NCI-H2107 treated with DMSO at 0.1 percent for 48 hours (cell line): Measurements from ENCODE around the gene FLG.
A peak's percentile ranks its signal among the peaks of the same experiment; 100 is the strongest.
"Not testable (repeated sequence)": the region's sequence is repeated elsewhere in the genome, so short reads cannot be mapped to it uniquely, and the experiment has no call there.

Source experiments
- DNase-seq: peaks from one replicate; lab custom pipeline; 2025; ENCODE audit not compliant: unreplicated experiment; lab: John Stamatoyannopoulos, UW

FLG gene

DNA sequence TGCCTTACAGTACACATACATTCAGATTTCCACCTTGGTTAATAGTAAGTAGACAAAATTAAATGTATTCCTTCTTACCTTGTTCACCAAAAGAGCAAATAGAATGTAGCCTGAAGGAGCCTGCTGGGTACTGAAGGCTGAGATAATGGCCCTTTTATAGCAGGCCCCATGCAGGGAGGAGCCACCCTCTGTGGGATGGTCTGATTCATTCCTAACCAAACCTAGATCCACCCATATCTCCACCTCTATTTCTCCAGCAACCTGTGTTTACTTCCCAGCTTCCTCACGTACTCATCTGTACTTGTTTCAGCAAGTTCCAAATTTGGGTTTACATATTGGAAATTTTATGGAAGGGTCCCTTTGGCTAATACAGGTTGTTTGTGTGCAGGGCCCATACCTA, at the start of gene FLG:
Gene FLG, minus strand, starts transcription at position 129 of the 400 bp plus-strand sequence. CDS start 9,783 bp downstream, outside the sequence.
- no peak for DNase-seq

DNA sequence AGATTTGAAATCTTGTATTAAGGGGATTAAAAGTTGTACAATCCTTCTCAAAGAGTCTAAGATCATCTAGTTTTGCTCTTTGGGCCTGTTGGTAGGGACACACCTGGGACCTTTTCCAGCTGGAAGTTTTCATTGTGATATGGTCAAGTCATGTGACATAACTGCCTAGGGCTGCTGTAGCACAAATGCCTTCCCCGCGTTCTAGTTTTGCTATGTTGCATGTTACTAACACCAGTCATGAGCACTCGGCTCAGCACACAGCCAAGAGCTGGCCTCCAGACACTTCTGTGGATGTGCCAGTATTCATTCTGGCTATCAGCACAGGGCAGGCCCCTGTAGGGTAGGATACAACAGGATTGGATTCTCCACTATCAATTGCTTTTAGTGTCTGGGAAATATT, 49.4 kb upstream of the FLG start:
- no peak for DNase-seq

DNA sequence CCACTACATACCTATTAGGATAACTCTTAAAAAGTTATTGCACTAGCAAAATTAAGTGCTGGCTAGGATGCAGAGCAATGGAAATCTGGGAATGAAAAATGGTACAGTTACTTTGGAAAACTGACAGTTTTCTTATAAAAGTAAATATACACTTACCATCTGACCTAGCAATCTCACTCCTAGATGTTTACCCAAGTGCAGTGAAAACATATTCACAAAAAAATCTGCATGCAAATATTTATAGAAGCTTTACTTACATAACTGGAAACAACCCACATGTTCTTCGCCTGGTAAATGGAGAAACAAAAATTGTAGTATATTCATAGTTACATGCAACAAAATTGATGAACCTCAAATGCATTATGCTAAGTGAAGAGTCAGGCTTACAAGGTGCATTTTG, 47.6 kb upstream of the FLG start:
- DNase-seq = no peak

DNA sequence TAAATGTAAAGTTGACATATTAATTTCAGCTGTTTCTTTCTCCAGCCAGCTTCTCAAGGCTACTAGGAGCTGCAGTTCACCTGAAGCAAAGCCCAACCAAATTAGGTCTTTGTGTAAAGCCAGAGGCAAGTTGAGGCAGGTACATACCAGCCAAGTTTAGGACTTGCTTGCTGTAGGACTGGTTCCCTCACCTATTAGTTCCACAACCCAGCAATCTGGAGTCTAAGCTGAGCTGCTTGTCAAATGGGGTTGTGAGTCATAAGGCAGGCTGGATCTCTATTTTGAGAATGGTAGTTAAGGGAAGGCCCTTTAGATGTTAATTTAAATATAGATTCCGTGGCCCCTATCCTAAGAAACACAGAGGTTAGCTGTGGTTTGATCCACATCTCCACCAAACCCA, 42.4 kb upstream of the FLG start:
- DNase-seq = no peak

DNA sequence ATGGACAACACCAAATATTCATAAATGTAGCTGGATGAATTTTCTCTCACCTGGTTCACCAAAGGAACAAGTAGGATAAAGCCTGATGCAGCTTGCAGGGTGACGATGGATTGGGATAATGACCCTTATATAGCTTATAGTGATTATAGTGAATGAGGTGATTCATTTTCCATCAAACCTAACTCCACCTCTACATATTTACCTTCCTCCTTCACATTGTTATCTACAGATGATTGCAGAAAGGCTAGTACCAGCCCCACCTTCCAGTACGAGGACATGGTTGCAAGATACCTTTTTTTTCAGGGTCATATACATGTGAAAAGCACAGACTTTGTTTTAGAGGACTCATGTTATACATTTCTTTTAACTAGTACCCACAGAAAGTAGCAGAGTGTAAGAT, 34.9 kb upstream of the FLG start, which contains the start of gene FLG2:
Gene FLG2, minus strand, starts transcription at position 101 of the 400 bp plus-strand sequence. CDS start 1,122 bp downstream, outside the sequence.
- DNase-seq = no peak

DNA sequence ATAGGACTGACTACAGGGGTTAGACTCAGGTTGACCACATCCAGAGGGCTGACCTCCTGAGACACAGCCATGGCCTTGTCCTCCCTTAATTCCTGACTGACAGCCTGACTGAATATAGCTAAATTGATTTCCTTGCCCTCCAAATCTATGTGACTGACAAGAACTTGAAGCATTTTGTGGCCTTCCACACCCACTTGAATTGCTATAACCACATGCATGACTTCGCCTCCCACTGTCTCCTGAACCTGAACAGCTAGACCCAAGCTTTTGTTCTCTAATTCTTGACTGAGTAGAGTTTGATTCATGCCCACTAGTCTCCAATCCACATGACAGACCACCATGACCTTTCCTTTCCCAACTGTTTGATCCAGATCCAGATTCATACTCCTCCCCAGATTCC, 31.7 kb upstream of the FLG start:
- DNase-seq = no peak

DNA sequence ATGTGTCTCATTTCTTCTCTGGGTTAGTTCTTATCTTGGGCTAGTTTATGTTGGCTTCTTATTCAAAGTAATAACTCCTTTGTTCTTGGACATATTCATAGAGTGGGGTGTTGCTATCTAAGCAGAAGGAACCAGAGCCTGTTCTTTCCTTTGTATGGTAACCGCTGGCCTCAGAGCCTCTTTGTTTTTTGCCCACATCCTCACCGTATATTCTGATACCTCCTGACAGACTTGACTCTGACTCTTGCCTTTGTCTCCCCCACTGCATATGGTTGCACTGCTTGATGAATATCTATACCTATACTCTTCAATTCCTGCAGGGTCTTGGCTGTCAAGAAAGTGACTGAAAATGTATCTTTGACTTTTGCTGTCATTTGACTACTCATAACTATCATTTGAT, 24.6 kb upstream of the FLG start:
- DNase-seq = no peak

DNA sequence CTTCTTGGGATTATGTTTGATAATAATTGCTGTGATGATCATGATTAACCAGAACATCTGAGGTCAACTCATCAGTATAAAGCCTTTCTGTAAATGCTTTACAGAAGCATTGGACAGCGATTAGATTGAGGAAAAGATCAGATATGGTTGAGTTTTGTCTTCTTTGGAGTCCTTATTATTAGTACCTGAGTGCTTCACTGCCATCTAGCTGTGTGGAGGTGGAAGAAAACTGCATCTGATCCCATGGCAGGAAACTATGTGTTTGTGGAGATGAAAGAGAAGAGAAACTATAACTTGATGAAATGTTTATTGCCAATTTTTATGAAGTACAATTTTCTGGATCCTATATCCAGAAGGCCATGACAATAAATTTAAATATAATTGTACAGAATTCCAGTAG, 23.4 kb upstream of the FLG start:
- DNase-seq = no peak

DNA sequence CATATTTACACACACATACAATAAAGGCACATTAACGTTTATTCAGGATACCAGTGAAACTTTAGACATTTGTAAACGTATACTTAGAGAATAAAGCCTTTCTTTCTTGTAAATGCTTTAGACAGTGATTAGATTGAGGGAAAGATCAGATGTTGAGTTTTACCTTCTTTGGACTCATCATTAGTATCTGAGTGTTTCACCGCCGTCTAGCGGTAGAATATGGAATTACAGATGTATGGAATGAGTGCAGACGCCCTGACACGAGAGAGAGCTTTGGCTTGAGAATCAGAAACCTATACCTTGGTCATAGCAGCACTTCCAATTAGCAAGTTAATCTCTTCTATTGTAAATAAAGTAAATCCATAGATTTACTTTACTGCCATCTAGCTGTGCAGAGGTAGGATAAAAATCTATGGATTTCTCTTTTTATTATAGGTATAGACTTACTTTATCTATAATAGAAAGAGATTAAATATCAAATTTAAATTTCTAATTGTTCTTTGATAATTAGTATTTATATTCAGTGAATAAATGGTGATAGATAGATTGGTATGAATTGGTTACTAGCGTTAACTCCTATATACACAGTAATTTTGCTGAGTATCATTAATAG, 22.2 kb upstream of the FLG start:
- DNase-seq = peak; percentile 16

DNA sequence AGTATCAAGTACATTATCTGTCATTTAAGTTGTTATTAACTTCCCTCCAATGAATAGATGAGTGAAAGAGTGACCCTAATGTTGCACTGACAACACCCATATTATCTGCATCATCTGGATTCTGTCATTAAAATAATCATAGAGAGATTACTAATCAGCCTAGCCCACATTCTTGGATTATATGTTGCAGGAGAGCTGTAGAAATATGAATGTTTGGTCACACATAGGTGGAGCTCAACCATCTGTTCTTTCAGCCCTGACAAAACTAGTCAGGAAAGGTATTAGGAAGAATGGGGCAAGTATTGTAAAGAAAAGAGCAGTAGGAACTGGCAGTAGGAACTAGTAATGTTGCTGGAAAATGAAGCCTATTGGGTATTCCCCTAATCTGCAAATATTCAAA, 19.4 kb upstream of the FLG start:
- DNase-seq = no peak

DNA sequence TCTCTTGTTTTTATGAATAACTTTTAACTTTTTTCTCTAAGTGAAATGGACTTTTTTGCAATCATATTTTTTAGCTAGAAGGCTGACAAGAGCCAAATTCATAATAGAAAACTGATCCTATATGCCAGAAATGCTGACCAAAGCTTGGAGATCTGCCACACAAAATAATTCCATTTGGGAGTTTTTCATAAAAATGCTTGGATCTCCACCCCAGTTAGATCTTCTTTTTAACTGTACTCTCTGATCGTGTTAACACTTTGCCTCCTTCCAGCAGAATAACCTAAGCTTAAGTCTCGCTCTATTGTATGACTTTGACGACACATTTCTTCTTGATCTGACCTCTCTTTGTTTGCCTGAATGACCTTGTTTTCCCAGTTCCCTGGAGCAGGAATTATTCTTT, 18.0 kb upstream of the FLG start:
- no peak for DNase-seq

DNA sequence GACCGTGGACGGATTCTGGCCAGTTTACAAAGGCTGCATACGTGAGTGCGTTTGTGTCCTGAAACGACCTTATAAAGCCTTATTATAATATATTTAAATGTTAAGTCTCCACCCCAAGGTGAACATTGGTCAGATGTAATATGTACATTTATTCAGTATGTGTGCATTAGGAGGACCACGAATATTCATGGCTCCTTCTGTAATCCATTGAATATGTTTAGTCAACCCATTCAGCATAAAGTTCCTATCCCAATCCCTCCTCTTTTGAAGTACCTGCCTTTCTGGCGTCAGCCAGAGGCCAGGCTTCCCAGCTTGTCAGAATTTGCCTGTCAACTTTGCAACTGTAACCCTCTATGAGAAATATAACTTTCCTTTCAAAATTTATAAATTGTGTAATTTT, 10.4 kb upstream of the FLG start:
- no peak for DNase-seq

DNA sequence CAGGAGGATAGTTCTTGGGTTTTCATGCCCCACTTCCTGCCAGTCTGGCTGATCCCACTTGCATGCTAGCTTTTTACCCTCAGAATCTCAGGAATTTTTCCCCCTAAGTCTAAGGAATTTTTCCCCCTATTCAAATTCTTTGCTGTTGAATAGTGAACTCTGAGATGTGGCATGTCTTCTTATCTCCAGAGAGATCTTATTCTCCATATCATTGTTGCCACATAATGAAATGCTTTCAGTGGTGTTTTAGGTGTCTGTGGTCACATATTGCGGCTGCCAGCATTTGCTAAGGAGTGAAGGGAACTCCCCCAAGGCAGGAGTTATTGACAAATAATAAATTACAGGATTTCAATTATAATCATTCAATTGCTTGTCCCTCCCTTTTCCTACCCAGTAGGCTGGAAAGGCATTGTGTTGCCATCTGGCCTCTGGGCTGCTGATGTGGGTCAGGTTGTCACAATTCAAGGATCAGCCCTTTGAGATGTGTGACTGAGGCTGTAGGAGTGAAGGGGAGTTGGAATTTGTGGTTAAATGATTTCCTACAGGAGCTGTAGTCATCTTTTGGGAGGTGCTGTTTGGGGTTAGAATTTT, 3.9 kb upstream of the FLG start:
- no peak for DNase-seq

DNA sequence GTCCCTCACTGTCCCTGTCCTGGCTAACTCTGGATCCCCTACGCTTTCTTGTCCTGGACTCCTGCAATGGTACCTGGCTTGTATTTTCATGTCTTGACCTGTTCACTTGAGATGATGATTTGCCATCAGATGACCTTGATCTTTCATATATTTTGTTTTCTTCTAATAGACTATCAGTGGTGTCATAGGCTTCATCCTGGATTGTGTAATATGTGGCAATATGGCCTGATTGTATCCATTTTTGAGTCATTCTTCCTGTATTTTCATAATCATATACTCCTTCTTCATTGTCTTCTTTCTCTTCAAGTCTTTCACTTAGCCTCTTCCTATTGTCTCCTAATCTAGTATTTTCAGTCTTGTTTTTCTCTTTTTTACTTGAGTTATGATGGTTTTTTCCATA, 11.1 kb downstream of the FLG start:
- no peak for DNase-seq

DNA sequence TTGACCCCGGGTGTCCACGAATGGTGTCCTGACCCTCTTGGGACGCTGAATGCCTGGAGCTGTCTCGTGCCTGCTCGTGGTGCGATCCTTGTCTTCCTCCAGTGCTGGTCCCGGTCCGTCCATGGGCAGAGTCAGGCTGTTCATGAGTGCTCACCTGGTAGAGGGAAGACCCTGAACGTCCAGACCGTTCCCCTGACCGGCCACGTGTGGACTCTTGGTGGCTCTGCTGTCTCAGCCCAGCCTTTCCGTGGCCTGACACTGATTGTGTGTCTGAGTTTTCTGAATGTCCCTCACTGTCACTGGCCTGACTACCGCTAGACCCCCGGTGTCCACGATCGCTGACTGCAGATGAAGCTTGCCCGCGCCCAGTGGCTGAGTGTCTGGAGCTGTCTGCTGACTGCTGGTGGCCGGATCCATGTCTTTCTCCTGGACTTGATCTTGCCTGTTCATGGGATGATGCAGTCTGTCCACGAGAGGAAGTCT, 11.7 kb downstream of the FLG start:
- no peak for DNase-seq

DNA sequence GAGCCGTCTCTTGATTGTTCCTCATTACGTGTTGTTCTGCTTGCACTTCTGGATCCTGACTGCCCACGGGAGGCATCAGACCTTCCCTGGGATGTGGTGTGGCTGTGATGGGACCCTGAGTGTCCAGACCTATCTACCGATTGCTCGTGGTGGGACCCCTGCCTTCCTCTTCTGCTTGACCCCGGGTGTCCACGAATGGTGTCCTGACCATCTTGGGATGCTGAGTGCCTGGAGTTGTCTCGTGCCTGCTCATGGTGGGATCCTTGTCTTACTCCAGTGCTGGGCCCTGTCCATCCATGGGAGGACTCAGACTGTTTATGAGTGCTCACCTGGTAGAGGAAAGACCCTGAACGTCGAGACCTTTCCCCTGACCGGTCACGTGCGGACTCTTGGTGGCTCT, 12.9 kb downstream of the FLG start:
- DNase-seq = not testable (repeated sequence)

DNA sequence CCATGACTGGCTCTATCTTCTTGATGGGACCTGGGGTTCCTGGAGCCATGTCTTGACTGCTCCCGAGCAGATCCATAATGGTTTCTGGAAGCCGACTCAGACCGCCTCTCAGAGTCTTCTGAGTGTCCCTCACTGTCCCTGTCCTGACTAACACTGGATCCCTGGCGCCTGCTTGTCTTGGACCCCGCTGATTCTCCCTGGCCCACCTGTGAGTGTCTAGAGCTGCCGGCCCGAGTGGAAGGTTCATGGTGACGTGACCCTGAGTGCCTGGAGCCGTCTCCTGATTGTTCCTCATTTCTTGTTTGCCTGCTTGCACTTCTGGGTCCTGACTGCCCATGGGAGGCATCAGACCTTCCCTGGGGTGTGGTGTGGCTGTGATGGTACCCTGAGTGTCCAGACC, 15.1 kb downstream of the FLG start:
- DNase-seq = no peak

DNA sequence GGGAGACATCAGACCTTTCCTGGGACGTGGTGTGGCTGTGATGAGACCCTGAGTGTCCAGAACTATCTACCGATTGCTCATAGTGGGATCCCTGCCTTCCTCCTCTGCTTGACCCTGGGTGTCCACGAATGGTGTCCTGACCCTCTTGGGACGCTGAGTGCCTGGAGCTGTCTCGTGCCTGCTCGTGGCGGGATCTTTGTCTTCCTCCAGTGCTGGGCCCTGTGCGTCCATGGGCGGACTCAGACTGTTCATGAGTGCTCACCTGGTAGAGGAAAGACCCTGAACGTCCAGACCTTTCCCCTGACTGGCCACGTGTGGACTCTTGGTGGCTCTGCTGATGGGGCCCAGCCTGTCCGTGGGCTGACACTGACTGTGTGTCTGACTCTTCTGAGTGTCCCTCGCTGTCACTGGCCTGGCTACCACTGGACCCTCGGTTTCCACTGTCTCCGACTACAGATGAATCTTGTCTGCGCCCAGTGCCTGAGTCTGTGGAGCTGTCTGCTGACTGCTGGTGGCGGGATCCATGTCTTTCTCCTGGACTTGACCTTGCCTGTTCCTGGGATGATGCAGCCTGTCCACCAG, 15.6 kb downstream of the FLG start:
- DNase-seq = not testable (repeated sequence)

DNA sequence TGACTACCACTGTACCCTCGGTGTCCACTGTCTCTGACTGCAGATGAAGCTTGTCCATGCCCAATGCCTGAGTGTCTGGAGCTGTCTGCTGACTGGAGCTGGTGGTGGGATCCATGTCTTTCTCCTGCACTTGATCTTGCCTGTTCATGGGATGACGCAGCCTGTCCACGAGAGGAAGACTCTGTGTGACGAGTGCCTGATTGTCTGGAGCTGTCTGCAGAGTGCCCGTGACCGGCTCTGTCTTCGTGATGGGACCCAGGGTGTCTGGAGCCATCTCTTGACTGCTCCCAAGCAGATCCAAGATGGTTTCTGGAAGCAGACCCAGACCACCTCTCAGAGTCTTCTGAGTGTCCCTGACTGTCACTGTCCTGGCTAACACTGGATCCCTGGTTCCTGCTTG, 16.3 kb downstream of the FLG start:
- DNase-seq = not testable (repeated sequence)

DNA sequence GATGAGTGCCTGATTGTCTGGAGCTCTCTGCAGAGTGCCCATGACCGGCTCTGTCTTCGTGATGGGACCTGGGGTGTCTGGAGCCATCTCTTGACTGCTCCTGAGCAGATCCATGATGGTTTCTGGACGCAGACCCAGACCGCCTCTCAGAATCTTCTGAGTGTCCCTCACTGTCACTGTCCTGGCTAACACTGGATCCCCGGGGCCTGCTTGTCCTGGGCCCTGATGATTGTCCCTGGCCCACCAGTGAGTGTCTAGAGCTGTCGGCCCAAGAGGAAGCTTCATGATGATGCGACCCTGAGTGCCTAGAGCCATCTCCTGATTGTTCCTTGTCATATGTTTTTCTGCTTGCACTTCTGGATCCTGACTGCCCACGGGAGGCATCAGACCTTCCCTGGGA, 17.1 kb downstream of the FLG start:
- not testable (repeated sequence) for DNase-seq

DNA sequence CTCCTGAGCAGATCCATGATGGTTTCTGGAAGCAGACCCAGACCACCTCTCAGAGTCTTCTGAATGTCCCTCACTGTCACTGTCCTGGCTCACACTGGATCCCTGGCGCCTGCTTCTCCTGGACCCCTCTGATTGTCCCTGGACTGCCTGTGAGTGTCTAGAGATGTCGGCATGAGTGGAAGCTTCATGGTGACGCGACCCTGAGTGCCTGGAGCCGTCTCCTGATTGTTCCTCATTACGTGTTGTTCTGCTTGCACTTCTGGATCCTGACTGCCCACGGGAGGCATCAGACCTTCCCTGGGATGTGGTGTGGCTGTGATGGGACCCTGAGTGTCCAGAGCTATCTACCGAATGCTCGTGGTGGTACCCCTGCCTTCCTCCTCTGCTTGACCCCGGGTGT, 18.9 kb downstream of the FLG start:
- not testable (repeated sequence) for DNase-seq

DNA sequence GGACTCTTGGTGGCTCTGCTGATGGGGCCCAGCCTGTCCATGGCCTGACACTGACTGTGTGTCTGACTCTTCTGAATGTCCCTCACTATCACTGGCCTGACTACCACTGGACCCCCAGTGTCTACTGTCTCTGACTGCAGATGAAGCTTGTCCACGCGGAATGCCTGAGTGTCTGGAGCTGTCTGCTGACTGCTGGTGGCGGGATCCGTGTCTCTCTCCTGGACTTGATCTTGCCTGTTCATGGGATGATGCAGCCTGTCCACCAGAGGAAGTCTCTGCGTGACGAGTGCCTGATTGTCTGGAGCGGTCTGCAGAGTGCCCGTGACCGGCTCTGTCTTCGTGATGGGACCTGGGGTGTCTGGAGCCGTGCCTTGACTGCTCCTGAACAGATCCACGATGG, 20.3 kb downstream of the FLG start:
- not testable (repeated sequence) for DNase-seq
